ENCODE results near the gene KCTD18.

Gene KCTD18

GRCh38 chr2:200486529-200486928 lies 23.3 kb downstream of the KCTD18 start:
- no peak for DNase-seq

- DNase-seq, result no peak
Observed at GRCh38 chr2:200484934-200485333, 24.9 kb downstream of the KCTD18 start.

GRCh38 chr2:200483729-200484198 lies 26.1 kb downstream of the KCTD18 start:
- no peak for DNase-seq

- no peak for DNase-seq
Observed at GRCh38 chr2:200482194-200482593, 27.7 kb downstream of the KCTD18 start.

- no peak for DNase-seq
Observed at GRCh38 chr2:200479692-200480265, 30.1 kb downstream of the KCTD18 start.

GRCh38 chr2:200477667-200478131 lies 32.2 kb downstream of the KCTD18 start:
- DNase-seq, result peak in 36 of 51 donors; percentile 13 to 80 (median 52)

GRCh38 chr2:200476836-200477235 lies 33.0 kb downstream of the KCTD18 start:
- peak in 9 of 51 donors; percentile 13 to 28 (median 20) for DNase-seq

- no peak for DNase-seq
Observed at GRCh38 chr2:200475795-200476194, 34.1 kb downstream of the KCTD18 start.

- no peak for DNase-seq
Observed at GRCh38 chr2:200472853-200473464, 36.9 kb downstream of the KCTD18 start.

GRCh38 chr2:200471928-200472645 lies 37.8 kb downstream of the KCTD18 start:
- DNase-seq, result no peak

- DNase-seq, result peak in 20 of 51 donors; percentile 10 to 57 (median 34)
Observed at GRCh38 chr2:200471324-200471848, 38.5 kb downstream of the KCTD18 start.

GRCh38 chr2:200470230-200470629 lies 39.6 kb downstream of the KCTD18 start:
- peak in 27 of 51 donors; percentile 3 to 90 (median 52) for DNase-seq

GRCh38 chr2:200469708-200470211 lies 40.1 kb downstream of the KCTD18 start:
- peak in 16 of 51 donors; percentile 17 to 90 (median 34) for DNase-seq

GRCh38 chr2:200467806-200468681 lies 41.8 kb downstream of the KCTD18 start:
- DNase-seq, result no peak

GRCh38 chr2:200466425-200467418 lies 43.1 kb downstream of the KCTD18 start:
- peak in 4 of 51 donors; percentile 16 to 62 (median 43) for DNase-seq

GRCh38 chr2:200463452-200463851 lies 46.4 kb downstream of the KCTD18 start:
- DNase-seq, result no peak

GRCh38 chr2:200461846-200462710 lies 47.8 kb downstream of the KCTD18 start:
- DNase-seq, result no peak

- no peak for DNase-seq
Observed at GRCh38 chr2:200459101-200459500, 50.8 kb downstream of the KCTD18 start.

- DNase-seq, result peak in 3 of 51 donors; percentile 15 to 42 (median 30)
Observed at GRCh38 chr2:200456567-200456966, 53.3 kb downstream of the KCTD18 start.

All from hypothalamus (tissue), 51 donors.